NCI-H2196 (cell line): ENCODE measurements around the gene SCFD2.

Source experiments
- DNase-seq: peaks from one replicate; lab custom pipeline; 2025; ENCODE audit not compliant: unreplicated experiment; lab: John Stamatoyannopoulos, UW

SCFD2 gene

DNA sequence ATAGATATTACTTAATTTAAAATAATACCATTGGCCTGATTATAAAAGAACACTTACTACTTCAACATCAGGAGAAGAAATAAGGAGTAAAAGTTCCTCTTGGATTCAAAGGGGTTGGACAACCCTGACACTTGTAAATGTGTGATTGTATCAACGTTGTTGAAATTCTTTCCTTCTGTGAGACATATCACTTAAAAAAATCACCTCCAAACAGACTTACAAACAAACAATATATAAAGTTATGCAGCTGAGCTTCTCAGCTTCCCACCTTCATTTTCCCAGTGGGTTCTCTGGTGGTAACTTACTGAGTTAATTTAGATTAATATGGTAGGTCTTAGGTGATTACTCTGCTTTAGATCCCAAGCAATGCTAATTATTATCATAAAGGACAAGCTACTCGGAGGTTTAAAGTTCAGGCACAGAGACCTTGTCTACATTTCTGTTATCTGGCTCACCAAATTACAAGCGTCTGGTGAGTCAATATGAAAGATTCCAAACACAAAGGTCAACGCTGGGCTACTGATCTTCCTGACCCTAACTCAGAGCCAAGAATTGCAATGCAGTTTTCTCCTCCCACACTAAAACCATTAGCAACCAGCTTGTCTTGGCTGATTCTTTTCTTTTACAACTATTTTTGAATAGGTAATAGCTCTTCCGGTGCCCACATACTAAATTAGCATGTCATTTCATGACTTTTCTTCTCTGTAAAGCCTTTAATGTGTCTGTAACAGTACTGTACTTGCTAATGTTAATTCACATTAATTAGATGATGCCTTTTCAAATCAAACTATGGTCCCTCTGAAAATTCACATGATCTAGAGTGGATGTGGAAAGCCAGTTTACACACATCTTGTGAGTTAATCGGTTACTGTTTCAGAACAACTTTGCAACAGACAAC is 346.1 kb downstream of the SCFD2 start:
- DNase-seq, result no peak

DNA sequence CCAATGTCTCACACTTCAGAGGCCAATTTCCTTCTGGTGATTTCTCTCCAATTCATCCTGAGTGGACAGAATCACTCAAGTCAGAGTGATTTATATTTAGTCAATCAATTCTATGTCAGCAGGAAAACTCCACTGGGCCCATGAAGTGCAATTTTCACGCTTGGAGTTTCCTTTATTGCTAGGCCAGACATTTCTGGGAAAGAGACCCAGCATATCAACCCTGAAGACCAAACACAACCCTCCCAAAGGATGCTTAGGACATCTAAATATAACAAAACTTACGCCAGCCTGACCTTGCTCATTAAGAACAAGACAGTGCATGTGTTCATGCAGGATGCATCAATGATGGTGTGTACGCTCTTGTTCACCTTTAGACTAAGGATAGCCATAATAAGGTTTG is 347.4 kb downstream of the SCFD2 start:
- DNase-seq, result no peak

DNA sequence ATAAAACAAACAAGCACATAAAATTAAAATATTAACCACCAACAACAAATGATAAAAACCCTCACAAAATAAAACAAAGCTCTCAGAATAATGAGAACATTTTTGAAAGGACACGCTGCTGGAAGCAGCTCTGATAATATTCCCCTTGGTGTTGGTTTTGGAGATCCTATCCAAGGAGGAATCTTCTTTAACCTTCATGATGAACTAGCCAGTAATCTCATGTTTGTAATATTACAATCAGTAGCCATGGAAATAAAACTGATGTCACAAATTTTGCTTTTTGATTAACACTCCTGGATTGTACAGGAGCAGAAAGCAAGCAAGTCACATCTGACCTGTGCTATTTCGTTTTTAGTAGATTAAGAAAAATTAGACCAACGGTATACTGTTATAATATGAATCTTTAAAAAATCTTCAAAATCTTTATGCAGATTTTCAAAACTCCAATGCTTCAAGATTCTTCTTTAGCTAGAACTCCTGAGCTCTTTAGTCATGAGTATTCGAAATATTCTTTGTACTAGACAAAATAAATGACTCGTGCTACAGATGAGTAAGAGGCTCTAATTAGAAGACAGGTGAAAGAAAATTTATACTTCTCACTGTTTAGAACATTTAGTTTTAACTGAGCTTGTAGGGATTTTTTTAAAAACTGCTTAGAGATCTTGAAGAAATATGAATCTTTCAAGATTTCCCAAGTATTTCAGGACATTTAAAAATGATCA is 349.6 kb downstream of the SCFD2 start:
- no peak for DNase-seq

DNA sequence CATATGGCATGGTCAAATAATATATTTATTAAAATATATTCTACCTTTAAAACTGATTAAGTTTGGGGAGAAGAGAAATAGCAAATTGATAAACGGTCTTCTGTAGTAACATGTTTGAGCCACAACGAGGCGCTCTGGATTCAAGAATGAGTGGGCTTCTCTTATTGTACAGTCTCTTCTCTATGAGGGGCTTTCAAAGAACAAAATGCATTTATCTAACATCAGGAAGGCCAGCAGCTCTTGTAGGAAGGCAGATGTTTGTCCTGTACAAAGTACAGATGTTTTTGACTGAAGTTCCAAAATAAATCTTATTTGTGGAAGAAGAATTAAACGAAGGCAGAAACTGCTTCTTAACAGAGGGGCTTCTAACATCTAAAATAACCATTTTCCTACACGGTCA is 350.2 kb downstream of the SCFD2 start:
- no peak for DNase-seq

DNA sequence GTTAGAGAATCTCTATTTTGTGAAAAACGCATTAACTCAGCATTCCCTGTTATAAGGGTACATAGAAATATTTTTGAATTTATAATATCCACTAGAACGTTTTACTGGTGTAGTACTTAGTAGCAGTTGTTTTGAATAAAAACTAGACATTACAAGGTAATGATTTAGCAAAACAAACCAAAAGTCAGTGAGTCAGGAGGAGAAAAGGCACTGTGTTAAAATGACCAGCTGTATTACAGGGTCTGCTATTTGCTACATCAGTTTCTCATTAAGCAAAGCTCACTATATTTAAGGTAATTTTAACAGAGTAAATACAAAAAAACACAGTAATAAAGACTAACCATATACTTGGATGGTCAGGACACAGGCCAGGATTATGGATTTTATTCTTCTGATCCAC is 351.0 kb downstream of the SCFD2 start:
- no peak for DNase-seq

DNA sequence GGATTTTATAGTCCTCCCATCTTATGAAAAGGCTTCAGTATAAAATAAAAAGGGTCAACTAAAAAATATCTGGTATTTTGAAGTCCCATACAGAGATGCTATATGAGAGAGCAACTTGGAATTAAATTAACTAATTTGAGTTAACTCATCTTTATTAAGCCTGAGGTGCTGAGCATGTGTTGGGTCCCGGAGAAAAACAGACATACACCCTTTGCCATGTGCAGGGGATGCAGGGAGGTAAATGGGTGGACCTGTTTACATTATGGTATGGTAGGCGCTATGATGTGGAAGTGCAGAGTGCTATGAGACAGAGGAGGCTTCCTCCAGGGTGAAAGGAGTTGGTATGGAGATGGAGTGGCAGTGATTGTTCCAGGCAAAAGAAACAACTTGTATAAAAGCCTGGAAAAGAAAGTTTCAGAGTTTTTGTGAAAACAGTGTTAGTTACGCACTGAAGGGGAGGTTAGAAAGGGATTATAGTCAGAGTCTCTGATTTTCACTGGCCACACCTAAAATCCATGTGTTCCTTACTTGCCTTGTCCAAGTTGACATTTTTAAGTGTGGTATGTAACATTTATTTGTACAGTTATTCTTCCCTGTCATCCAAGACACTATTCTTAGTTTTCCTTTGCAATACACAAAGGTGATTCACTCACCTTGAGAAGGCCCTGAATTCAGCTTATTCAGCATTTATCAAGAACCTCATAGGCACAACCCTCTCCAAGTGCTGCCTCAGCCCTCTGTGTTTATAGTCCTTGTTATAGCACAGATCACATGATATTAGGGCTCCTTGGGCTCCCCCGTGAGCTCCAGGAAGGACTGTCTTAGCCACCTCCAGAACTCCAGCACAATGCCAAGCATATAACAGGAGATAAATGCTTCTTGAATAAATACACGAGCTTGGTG is 351.7 kb downstream of the SCFD2 start:
- no peak for DNase-seq

DNA sequence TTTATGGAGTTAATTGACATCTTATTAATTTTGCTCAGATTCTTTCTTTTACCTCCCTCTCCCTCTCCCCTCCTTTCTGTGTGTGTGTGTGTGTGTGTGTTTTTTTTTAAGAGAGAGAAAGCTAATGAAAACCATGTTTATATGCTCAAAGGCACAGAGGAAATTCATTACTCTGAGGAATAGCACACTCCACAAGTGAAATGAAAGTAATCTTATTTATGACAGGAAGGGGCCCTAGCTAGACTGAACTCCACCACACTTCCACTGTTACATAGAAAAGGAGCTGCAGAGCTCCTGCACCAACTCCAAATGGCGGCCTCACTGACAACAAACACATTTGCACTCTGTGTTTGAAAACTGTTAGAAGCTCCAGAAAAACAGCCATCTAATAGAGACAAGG is 353.1 kb downstream of the SCFD2 start:
- DNase-seq, result no peak

DNA sequence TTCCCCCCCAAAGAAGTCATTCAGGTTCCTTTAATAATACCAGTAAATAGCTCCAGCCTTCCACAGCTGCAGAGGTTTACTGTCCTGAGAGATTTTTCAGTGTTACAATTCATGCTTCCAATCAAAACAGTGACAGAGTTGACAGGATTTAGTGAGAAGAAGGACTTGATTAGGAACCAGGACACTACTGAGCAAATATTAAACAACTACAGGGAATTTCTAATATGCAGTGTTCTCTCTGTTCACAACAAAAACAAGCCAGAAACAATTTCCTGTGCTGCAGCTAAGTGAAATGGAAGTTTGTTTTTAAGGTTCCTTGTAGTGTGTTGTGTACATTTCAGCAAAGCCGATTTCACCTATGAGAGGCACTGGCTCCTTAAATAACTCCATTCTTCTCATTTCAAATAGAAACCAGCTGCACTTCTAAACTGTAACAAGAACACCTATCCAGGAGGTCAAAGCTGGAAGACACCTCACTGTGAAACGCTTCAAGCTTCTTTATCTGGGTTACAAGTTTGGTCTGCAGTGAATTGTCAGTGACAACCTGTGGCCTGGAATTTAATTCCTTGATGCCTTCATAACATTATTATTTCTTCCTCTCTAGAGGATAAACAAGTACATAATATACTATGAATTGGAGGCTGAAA is 354.5 kb downstream of the SCFD2 start:
- DNase-seq, result no peak

DNA sequence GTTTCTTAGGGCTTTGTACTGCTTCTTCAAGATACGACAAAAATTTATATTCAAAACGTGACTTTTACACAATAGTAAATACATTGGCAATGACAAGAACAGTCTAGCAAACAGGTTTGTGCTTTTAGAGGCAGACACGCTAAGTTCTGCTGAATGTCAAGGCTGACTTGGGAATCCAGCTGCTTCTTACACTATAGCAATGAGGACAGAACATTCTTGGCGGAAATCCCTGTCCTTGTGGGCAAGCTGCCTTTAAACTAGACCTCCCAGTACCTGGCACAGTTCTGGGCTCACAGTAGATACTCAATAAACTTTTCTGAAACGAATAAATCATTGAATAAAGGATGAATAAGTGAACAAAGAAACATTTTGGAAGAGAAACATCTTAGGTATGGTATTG is 355.5 kb downstream of the SCFD2 start:
- DNase-seq, result no peak

DNA sequence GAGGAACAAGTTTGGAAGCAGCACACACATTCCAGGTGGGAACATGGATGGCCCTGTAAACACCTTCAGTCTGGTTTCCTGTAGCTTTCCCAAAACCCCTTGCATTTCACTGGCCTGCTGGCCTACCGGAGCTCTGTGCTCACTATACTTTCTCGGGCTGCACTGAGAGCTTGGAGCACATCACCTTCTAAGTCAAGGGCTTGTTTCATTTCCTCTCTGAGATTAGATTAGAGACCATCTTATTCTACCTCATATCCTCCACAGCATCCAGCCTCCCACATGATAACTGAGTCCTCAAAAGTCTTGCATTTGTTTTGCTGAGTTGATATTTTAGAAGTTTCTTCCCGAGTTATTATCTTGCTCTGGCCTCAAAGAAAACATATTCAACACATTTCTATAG is 356.0 kb downstream of the SCFD2 start:
- DNase-seq, result no peak

DNA sequence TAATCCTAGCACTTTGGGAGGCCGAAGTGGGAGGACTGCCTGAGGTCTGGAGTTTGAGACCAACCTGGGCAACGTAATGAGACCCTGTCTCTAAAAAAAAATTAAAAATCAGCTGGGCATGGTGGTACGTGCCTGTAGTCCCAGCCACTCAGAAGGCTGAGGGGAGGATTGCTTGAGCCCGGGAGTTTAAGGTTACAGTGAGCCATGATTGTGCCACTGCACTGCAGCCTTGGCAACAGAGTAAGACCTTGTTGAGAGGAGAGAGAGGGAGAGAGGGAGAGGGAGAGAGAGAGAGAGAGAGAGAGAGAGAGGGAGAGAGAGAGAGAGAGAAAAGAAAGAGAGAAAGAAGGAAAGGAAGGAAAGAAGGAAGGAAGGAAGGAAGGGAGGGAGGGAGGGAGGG is 358.8 kb downstream of the SCFD2 start:
- DNase-seq, result no peak

DNA sequence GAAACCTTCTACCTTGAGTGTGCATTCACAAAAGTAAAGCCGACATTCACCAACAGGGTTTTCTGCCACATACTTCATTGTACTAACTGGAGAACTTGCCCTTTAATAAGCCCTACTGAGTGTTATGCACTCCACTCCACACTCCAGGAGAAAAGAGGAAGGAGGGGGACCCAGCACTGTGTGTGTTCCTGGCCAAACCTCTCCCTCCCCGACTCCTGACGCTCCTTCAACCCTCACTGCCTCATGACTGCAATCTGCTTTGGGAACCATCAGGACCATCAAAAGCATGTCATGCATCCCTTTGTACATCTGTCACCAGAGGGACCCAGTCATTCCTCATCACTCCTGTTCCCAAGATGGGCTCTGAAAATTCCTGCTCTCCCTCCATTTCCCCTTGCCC is 360.1 kb downstream of the SCFD2 start:
- DNase-seq, result no peak

DNA sequence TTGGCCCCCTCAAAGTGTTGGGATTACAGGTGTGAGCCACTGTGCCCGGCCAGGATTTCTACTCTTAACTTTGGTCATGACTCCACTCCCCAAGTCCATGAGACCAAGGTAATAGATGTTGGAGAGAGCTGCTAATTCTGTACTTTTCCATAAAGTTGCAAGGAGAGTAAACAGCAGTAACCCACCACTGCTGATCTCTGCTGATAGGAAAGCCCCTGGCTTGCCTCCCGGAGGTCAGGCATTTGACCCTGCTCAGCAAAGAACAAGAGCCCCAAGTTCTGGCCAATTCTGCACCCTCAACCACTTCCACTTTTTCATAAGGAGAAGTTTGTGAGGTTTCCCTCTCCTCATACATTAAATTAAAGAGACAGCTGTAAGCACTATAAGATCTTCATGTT is 360.7 kb downstream of the SCFD2 start:
- no peak for DNase-seq

DNA sequence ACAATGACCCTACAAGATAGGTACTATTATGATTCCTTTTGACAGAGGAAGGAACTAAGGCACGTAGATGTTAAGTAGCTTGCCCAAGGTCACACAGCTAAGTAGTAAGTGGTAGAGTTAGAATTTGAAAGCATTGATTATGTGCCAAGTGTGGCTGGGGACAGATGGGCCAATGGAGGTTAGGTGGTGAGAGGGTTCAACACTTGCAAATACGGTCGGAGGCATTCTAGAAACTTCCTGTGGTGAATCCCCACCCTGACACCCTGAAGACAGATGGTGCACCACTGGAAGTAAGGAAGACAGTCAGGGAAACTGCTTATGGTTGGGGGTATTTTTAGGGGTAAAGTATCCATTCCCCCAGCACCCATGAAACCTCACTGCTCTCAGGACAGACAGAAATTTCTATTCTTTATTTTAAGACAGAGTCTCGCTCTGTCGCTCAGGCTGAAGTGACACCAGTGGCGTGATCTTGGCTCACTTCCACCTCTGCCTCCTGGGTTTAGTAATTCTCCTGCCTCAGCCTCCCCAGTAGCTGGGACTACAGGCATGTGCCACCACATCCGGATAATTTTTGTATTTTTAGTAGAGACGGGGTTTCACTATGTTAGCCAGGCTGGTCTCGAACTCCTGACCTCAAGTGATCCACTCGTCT is 361.2 kb downstream of the SCFD2 start:
- DNase-seq, result no peak

DNA sequence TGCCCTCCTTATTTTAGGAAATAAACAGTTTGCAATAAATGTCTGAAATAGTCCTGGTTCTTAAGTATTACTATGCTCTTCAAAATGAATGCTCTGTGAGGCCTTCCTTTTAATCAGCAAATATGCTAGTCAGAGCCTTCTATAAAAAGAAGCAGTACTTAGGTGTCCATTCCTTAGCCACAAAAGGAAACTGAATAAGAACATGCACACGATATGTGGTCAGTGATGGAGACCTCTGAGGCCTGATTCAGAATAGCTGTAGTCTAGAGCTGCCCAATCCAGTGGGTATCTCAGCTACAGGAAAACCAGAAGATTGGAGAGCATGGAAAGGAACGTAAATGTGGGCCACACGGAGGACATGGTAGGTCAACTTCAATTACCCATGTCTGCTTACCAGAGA is 361.9 kb downstream of the SCFD2 start:
- DNase-seq, result no peak

DNA sequence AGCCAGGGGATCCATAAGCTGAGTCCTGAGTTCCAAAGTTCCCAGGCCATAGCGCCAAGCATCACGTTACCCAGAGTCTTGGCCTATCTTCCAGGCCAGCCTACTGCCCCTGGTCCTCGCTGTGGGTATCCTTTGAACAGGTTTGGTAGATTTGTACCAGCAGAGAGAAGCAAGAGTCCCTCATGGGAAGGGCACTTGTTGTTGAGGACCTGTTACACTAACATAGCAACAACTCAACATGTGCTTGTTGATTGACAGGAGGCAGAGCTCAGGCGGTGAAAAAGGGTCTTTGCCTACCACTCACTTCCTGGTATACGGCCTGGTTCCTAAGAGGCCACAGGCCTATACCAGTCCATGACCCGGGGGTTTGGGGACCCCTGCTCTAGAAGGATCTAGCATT is 365.3 kb downstream of the SCFD2 start:
- DNase-seq, result no peak

DNA sequence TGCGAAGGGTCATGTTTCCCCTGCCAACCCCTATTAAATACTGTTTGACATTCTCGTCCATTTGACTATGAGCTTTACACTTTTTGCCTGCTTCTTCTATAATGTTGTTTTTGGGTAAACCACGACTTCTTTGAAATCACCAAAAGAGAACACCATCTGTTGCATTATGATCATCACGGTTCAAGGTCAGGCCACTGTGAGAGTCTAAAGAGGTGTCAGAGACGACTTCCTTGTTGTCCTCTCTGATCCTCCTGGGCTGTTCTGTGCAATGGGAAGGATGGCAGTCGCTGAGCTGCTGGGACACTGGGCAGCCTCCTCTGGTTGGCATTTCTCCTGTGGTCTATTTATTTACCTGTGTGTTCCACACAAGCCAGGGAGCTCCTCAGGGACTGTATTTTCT is 366.2 kb downstream of the SCFD2 start:
- DNase-seq, result no peak

DNA sequence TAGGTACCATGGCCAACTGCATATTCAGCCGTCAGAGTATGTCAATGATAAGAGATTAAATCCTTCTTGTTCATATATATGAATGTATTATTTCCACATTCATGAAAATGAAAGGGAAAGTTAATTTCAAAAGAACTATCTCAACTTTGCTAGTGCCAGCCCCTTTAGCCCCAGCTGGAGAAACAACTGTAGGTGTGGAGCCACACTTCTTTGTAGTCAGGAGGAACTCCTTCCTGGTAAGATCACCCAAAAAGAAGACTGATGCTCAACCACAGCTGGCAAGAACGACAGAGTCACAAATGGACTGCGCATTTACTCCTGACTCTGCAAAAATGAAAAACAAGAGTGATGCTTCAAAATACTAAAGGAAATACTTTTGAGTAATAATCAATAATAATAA is 367.4 kb downstream of the SCFD2 start:
- DNase-seq, result no peak

DNA sequence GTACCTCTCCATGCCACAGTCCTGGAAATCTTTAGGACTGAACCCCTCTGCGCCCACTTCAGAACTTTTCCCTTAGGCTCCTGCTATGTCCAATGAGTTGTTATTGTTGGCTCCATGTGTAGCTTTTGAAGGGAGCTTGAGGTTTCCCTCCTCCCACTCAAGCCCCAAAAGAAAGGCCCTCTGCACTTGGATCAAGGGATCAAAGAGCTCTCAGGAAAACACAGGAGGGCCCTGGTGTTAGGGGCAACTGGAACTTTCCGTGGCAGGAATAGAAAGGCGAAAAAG is 368.8 kb downstream of the SCFD2 start:
- no peak for DNase-seq

DNA sequence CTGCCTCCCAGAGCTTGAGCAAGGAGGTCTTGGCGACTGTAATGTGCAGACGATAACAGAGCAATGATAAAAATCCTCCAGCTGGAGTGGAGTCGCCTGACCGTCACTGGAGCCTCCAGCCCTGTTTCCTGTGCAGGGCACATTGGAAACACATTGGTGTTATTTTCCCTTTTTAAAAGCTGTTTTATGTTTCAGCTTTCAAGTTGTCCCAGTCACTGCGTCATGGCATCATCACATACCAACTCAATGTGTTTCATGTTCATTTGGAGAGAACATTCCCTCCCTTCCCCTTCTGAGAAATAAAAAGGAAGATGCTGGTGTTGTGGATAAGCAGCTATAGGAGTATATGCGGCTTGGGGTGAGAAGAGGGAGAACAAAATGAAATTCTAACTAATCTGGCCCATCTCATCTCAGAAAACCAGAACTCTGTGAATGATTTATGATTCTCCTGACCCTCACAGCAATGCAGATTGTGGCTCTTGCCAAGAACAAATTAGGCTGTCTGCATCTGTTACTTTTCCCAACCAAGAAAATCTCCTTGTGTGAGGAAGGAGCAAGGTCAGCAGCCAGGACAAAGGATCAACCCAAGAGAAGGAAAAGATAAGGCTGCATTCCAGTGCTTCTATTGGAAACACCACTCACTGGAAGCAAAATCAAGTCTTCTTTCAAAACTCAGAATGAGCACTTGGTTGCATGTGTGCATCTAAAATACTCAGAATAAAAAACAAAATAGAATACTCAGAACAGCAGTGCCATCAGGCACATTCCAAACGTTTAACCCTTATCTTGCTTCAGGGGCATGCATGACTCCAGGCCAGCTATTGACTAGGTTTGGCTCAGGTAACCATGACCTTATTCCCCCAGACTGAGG is 369.4 kb downstream of the SCFD2 start:
- no peak for DNase-seq
